Measurements from ENCODE around the gene DYNC1H1. TPM values are rescaled to one million over a fixed set of nuclear protein-coding genes. Genes with fewer than 3 reads are reported as not detected.

DYNC1H1 gene
- total and polyA plus RNA-seq, 2 of the 13 experiments (the other 11 are each of a cell fraction or from before 2014, with no cell fraction given) = 74.4 to 239 TPM

DNA sequence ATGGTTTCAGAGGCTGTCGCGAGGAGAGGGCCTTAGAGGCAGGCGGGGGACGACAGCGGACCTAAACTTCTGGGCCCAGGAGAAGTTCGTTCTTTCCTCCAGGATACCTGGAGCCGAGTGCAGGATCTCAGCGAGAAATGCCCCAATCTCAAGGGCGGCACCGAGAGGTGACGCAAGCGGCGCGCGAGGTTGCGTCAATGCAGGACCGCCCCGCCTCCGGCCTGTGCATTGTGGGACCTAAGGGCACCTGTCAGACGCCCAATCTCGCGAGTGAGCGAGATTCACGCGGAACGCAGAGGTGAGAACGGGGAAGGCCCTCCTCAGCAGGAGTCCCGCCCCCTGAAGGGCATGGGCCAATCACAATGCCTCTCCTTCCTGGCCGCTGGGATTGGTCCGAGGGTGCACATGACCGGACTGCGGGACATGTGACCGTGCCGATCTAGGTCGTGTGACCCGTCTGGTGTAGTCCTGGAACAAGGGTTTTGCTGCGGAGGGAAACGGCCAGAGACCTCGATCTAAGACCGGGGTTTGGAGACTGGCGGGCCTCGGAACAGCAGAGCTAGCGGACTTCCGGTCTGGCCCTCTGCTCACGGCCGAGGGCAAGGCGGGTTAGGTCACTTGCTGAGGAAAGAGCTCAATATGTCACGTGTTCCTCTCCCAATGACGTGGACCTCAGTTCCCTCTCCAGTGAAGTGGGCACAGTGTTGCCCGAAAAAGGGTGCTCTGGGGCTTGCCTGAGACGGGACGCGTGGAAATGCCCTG, 16.3 kb upstream of the DYNC1H1 start (continued):
- TF ChIP-seq, protein P1, sequence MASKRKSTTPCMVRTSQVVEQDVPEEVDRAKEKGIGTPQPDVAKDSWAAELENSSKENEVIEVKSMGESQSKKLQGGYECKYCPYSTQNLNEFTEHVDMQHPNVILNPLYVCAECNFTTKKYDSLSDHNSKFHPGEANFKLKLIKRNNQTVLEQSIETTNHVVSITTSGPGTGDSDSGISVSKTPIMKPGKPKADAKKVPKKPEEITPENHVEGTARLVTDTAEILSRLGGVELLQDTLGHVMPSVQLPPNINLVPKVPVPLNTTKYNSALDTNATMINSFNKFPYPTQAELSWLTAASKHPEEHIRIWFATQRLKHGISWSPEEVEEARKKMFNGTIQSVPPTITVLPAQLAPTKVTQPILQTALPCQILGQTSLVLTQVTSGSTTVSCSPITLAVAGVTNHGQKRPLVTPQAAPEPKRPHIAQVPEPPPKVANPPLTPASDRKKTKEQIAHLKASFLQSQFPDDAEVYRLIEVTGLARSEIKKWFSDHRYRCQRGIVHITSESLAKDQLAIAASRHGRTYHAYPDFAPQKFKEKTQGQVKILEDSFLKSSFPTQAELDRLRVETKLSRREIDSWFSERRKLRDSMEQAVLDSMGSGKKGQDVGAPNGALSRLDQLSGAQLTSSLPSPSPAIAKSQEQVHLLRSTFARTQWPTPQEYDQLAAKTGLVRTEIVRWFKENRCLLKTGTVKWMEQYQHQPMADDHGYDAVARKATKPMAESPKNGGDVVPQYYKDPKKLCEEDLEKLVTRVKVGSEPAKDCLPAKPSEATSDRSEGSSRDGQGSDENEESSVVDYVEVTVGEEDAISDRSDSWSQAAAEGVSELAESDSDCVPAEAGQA (IDR thresholded peaks at IDR 0.05; ENCODE audit: low read depth) = peak; percentile 94
- TF ChIP-seq, protein P1 (CRISPR knock-in tag; IDR thresholded peaks at IDR 0.05; ENCODE audit: borderline replicate concordance) = no peak; the same call in 1 of the 2 replicates
- TF ChIP-seq ZNF207 (IDR thresholded peaks at IDR 0.05; ENCODE audit: borderline replicate concordance) = no peak
- peak; percentile 93 for TF ChIP-seq TBX2 (CRISPR knock-in tag; IDR thresholded peaks at IDR 0.05; ENCODE audit: borderline replicate concordance)
- TF ChIP-seq, protein P2, sequence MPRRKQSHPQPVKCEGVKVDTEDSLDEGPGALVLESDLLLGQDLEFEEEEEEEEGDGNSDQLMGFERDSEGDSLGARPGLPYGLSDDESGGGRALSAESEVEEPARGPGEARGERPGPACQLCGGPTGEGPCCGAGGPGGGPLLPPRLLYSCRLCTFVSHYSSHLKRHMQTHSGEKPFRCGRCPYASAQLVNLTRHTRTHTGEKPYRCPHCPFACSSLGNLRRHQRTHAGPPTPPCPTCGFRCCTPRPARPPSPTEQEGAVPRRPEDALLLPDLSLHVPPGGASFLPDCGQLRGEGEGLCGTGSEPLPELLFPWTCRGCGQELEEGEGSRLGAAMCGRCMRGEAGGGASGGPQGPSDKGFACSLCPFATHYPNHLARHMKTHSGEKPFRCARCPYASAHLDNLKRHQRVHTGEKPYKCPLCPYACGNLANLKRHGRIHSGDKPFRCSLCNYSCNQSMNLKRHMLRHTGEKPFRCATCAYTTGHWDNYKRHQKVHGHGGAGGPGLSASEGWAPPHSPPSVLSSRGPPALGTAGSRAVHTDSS (CRISPR knock-in tag; conservative IDR thresholded peaks at IDR 0.05) = 0 out of 2 replicates have a peak, but pooled peaks have one; percentile 72
- peak; percentile 75; the same call in 1 of the 2 replicates for TF ChIP-seq ZNF616 (CRISPR knock-in tag; IDR thresholded peaks at IDR 0.05; ENCODE audit: low read depth)
- TF ChIP-seq, protein P3, sequence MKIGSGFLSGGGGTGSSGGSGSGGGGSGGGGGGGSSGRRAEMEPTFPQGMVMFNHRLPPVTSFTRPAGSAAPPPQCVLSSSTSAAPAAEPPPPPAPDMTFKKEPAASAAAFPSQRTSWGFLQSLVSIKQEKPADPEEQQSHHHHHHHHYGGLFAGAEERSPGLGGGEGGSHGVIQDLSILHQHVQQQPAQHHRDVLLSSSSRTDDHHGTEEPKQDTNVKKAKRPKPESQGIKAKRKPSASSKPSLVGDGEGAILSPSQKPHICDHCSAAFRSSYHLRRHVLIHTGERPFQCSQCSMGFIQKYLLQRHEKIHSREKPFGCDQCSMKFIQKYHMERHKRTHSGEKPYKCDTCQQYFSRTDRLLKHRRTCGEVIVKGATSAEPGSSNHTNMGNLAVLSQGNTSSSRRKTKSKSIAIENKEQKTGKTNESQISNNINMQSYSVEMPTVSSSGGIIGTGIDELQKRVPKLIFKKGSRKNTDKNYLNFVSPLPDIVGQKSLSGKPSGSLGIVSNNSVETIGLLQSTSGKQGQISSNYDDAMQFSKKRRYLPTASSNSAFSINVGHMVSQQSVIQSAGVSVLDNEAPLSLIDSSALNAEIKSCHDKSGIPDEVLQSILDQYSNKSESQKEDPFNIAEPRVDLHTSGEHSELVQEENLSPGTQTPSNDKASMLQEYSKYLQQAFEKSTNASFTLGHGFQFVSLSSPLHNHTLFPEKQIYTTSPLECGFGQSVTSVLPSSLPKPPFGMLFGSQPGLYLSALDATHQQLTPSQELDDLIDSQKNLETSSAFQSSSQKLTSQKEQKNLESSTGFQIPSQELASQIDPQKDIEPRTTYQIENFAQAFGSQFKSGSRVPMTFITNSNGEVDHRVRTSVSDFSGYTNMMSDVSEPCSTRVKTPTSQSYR (CRISPR knock-in tag; IDR thresholded peaks at IDR 0.05; ENCODE audit: borderline replicate concordance) = peak; percentile 63; the same call in 1 of the 2 replicates
- TF ChIP-seq KLF15 (CRISPR knock-in tag; IDR thresholded peaks at IDR 0.05; ENCODE audit: borderline replicate concordance) = 0 out of 2 replicates have a peak, but pooled peaks have one; percentile 33
- TF ChIP-seq SALL1 (CRISPR knock-in tag; IDR thresholded peaks at IDR 0.05) = peak; percentile 87
- TF ChIP-seq ZNF607 (CRISPR knock-in tag; IDR thresholded peaks at IDR 0.05; ENCODE audit: borderline replicate concordance) = peak; percentile 73; the same call in 1 of the 2 replicates
- TF ChIP-seq, protein P4, sequence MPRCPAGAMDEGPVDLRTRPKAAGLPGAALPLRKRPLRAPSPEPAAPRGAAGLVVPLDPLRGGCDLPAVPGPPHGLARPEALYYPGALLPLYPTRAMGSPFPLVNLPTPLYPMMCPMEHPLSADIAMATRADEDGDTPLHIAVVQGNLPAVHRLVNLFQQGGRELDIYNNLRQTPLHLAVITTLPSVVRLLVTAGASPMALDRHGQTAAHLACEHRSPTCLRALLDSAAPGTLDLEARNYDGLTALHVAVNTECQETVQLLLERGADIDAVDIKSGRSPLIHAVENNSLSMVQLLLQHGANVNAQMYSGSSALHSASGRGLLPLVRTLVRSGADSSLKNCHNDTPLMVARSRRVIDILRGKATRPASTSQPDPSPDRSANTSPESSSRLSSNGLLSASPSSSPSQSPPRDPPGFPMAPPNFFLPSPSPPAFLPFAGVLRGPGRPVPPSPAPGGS (CRISPR knock-in tag; IDR thresholded peaks at IDR 0.05) = 0 out of 2 replicates have a peak, but pooled peaks have one; percentile 22
- TF ChIP-seq ZNF329 (CRISPR knock-in tag; IDR thresholded peaks at IDR 0.05; ENCODE audit: low read depth) = peak; percentile 78; the same call in 1 of the 2 replicates
- TF ChIP-seq GABPA (IDR thresholded peaks at IDR 0.05; ENCODE audit: low read depth, low read length) = no peak; the same call in 1 of the 2 replicates
- peak; percentile 80 for TF ChIP-seq GABPA (CRISPR knock-in tag; IDR thresholded peaks at IDR 0.05; ENCODE audit: low read depth)
- peak; percentile 89 to 96 for TF ChIP-seq POLR2A (IDR thresholded peaks at IDR 0.05; ENCODE audit: insufficient read depth in 1 of 2, low read depth in 2 of 2, low read length in 2 of 2)
- TF ChIP-seq ZNF430 (CRISPR knock-in tag; IDR thresholded peaks at IDR 0.05) = peak; percentile 72; the same call in 1 of the 2 replicates
- TF ChIP-seq TGIF2 (CRISPR knock-in tag; IDR thresholded peaks at IDR 0.05) = peak; percentile 60
